Measurements from ENCODE around the gene SLC8B1.

- TF ChIP-seq, protein P1, sequence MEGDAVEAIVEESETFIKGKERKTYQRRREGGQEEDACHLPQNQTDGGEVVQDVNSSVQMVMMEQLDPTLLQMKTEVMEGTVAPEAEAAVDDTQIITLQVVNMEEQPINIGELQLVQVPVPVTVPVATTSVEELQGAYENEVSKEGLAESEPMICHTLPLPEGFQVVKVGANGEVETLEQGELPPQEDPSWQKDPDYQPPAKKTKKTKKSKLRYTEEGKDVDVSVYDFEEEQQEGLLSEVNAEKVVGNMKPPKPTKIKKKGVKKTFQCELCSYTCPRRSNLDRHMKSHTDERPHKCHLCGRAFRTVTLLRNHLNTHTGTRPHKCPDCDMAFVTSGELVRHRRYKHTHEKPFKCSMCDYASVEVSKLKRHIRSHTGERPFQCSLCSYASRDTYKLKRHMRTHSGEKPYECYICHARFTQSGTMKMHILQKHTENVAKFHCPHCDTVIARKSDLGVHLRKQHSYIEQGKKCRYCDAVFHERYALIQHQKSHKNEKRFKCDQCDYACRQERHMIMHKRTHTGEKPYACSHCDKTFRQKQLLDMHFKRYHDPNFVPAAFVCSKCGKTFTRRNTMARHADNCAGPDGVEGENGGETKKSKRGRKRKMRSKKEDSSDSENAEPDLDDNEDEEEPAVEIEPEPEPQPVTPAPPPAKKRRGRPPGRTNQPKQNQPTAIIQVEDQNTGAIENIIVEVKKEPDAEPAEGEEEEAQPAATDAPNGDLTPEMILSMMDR (IDR thresholded peaks at IDR 0.05) = no peak
- TF ChIP-seq EP300 (IDR thresholded peaks at IDR 0.05) = no peak
- no peak for TF ChIP-seq POLR2A (IDR thresholded peaks at IDR 0.05)
- TF ChIP-seq POLR2AphosphoS5 (IDR thresholded peaks at IDR 0.05) = no peak
These were observed 37.5 kb upstream of the SLC8B1 start for GRCh38 chr12:113372371-113372770.
